RCC 7860 (cell line): Measurements from ENCODE around the gene RUNX1.

ENCODE experiments used
- DNase-seq: peaks from one replicate; pipeline ENCODE4 v3.0.0-alpha.2; 2015; ENCODE audit warnings: low spot score
- FAIRE-seq: peaks from 2 replicates; lab custom pipeline; 2012; peaks lifted over from hg19 to GRCh38; lab: Jason Lieb, UNC

RUNX1 gene

DNA sequence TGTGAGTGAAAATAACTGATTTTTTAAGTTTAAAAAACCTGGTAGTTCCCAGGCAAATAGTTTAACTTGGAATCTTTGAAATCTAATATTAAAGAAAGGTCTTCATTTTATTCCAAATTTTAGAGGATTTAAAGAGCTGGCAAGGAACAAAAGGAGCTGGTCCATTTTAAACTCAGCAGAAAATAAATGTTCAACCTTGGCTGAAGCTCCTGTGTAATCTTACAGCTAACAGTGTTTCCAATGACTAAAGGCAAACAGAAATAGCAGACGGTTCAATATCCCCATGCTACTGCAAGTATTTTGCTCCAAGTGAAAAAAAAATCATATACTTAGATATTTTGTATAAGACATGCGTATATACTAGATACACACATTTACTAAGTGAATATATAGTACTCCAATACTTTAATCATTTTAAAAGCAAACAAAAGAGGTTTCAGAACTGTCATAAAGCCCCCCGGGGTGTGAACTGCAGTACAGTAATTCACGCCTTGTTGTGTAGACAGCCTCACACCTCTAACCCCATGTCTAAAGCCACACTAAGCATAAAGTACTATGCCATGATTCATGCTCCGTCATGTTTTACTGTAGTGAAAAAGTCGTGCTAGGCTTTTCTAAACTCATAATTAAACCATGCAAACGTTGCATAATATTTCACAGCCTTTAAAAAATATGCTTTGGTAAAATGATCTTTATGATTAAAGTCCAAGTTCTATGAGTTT, 248.1 kb downstream of the RUNX1 start:
- FAIRE-seq (no peak), DNase-seq (no peak)

DNA sequence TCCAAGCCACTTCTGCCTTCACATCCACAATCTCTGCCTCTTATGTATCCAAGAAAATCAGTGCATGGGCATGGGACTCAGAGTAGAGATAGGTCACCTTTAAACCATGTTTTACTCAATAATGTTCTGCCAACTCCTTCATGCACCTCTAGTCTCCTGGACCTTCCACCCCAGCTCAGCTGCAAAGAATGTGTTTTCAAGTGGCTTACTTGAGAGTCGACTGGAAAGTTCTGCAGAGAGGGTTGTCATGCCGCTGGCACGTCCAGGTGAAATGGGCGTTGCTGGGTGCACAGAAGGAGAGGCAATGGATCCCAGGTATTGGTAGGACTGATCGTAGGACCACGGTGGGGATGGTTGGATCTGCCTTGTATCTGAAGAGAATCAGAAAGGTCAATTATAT, 250.0 kb downstream of the RUNX1 start:
- no peak for FAIRE-seq
- DNase-seq = no peak

DNA sequence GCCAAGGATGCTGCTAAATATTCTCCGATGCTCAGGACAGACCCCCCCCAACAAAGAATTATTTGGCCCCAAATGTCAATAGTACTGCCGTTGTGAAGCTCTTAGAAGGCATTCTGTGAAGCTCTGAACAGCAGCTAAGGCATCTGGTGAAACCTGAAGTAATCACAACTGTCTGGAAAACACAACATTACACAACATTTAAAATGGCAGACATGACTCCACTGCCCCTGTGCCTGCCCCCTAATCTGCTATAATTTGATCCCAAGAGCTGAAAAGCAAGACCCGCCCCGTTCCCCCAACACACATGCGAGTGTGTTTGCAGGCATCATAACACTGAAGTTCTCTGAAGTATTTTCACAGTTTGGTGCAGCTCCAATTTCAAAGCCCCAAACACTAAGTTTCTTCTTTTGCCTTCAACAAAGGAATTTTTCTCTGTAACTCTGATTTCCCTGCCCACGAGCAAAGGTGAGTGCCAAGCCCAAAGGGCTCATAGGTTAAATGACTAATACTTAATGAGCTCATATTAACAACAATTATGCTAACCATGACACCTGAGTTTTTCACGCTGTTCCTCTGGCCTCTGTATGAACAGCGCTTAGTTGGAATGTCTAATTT, 251.1 kb downstream of the RUNX1 start:
- FAIRE-seq (no peak), DNase-seq (no peak)

DNA sequence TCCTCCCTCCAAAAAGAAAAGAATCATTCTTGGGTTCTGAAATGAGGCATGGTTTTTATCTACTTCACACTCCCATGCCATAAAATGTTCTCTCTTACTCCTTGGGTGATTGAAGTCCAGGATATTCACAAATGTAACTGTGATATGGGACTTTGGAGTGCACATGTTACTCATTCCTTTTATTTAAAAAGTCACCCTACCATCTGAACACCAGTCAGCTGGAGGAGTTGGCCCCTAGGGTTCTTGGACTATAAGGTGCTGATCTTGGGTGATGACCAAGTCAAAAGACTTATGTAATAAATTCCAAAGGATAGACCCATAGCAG, 251.9 kb downstream of the RUNX1 start:
- FAIRE-seq (no peak), DNase-seq (no peak)

DNA sequence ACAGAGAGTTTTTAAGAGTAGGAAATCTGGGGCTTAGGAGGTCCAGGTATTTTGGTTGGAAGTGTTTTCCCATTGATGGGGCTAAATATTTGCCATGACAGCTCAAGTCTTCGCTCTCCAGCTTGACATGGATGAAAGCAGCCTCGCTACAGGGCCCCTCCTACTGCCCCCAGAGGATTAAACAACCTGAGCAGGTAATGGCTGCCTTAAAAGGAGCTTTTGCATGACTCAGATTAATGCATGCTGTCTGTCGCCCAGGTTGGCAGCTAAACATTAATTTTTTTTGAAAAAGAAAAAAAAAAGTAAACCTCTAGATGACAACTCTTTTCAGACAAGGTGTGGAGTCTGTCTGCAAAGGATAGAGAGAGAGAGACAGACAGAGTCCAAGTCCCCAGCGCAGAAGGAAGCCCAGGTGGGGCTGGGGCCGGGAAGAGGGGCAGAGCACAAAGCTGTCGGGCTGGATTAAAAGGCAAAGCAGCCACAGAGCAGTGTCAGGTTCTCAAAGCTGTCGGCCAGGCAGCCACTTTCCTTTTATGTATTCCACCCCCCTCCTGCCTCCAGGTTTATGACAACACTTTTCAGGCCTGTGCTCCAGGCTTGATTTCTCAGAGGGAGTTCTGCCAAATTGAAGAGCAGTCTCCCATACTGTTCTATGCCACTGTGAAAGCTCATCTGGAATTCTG, 252.4 kb downstream of the RUNX1 start:
- DNase-seq (no peak), FAIRE-seq (no peak)

DNA sequence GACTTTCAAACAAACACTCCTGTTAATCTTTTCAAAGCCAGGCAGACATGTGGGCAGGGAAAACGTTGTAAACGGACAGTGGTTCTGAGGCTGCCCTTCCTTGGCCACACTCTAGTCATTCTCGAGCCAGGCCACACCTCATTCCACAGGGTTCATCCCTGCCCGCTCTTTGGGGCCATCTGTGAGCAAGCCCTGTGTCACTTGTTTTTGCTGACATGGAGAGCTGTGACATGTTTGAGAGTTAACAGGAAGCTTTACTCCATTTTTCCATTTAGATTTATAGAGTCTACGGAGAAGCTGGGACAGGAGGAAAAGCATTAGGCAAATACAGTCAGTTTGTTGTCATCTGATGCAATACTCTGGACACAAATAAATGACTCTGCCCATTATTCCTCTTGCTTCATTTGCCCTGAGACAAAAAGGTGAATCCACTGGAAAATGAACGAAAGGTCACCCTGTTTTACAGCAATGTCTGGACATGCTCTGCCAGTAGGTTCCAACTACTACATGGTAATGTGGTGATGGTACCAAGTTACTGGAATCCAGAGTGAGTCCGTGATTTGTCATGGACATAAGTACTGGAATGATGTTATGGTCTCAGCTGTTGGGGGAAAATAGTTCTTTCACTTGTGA, 253.4 kb downstream of the RUNX1 start:
- DNase-seq = peak; percentile 87
- FAIRE-seq = peak; percentile 88

DNA sequence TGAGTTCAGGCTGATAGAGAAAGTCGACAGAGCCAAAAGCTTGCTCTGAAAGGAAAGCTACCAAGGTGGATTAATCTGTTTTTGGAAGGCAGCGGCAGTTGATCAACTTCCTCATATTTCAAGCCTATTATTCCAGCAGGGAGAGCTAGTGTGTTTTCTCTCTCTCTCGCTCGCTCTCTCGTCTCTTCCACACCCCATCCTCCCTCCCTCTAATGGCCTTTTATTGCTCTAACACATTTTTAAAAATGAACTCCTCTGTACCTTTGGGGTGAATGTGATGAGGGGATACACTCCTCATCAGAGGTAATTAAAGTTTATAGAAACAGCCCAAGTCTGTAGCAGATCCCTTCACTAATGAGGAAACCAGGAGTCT, 253.9 kb downstream of the RUNX1 start:
- DNase-seq = peak; percentile 15

DNA sequence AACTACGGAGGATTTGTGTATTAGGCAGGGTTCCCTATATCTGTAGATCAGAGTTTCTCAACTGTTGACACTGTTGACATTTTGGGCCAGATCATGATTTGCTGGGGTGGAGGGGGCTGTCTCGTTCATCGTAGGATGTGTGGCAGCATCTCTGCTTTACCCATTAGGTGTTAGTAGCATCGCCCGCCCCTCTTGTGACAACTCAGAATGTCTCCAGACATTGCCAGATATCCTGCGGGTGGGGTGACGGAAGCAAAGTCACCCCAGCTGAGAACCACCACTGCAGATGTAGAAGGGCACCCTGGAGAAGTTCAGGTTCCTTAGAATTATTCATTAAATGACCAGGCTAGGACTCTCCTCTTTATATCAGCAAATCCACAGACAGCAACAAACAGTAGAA, 254.4 kb downstream of the RUNX1 start:
- no peak for FAIRE-seq

More for the DNA sequence above, 253.9 kb downstream of the RUNX1 start:
- FAIRE-seq = no peak

DNA sequence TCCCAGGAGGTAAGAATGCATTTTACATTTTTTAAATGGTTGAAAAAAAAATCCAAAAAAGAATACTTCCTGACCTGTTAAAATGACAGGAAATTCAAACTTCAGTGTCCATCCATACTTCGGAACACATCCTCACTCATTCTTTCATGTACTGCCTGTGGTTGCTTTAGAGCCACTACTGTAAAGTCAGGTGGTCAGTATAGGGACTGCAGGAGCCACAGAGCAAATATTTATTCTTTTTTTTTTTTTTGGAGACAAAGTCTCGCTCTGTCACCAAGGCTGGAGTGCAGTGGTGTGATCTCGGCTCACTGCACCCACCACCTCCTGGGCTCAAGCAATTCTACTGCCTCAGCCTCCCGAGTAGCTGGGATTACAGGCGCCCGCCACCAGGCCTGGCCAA, 255.6 kb downstream of the RUNX1 start:
- FAIRE-seq = no peak
- DNase-seq = no peak

More for the DNA sequence above, 254.4 kb downstream of the RUNX1 start:
- DNase-seq = no peak

DNA sequence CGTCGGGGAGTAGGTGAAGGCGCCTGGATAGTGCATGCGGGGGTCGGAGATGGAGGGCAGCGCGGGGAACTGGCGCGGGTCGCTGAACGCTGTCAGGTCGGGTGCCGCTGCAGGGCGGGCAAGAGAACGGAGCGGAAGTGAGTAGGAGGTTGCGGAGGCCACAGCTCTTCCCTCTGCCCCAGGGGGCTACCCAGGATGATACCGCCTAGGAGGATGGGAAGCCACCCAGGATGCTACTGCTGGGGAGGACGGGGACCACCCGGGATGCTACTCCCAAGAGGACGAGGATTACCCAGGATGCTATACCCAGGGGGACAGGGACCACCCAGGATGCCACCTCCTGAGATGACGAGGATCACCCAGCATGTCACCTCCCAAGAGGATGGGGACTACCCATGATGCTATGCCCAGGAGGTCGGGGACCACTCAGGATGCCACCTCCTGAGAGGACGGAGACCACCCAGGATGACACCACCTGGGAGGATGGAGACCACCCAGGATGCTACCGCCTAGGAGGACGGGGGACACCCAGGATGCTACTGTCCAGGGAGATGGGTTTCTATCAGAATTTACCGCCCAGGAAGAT, 256.5 kb downstream of the RUNX1 start:
- no peak for FAIRE-seq

DNA sequence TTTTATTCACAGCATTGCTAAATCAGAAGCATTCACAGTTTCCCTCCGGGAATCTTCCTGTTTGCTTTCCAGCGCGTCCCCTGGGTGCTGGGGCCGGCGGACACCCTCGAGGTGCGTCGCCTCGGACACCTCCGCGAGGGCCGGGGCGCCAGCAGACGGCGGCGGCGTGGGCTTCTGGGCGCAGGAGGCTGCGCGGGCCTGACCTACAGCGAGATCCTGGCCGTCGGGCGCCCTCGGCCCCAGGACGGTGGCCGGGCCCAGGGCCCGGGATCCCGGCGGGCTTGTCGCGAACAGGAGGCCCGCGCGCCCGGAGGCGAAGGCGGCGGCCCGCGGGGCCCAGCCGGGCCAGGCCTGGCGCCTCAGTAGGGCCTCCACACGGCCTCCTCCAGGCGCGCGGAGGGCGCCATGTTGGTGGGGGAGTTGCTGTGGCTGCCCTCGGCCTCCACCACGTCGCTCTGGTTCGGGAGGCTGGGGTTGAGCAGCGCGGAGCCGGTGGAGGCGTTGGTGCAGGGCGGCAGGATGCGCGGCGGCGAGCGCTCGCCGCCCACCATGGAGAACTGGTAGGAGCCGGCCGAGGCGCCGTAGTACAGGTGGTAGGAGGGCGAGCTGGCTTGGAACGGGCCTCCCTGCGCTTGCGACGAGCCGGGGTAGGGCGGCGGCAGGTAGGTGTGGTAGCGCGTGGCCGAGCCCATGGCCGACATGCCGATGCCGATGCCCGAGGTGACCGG, 257.2 kb downstream of the RUNX1 start:
- no peak for DNase-seq
- no peak for FAIRE-seq

More for the DNA sequence above, 256.5 kb downstream of the RUNX1 start:
- DNase-seq = no peak

DNA sequence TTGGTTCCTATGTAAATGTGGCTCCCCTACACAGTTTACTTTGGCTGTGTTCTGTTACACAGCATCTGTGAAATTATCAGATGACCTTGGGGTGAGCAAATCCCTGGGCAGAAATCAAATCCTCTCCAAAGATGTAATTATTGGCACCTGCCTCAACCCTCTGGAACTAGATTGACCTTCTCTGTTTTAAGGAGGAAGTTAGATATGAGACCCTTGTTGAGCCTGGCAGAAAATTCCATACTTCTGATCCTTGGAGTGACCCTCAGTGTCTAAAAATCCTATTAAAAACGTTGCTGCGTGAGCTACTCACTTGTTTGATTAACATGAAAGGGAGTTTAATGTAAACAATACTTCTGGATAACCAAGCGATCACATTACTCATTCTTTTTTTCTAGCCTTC, 258.3 kb downstream of the RUNX1 start:
- FAIRE-seq = no peak
- DNase-seq = no peak

DNA sequence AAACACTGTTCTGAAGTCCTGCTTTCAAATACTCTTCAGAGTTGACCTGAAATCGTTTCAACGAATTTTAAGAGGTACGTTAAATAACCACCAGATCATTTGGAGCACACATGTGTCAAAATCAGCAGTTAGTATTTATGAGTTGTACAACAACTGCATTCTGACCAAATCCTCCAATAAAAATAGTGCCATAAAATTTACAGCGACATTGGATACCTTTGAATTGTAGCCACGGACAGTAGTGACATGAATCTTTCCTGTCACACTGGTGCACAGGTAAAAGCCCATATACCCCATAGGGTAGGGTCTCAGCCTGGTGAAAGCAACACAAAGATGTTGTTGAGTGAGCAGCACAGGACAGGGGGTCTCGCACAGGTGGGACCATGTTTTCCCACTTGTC, 258.8 kb downstream of the RUNX1 start:
- FAIRE-seq (no peak), DNase-seq (no peak)

DNA sequence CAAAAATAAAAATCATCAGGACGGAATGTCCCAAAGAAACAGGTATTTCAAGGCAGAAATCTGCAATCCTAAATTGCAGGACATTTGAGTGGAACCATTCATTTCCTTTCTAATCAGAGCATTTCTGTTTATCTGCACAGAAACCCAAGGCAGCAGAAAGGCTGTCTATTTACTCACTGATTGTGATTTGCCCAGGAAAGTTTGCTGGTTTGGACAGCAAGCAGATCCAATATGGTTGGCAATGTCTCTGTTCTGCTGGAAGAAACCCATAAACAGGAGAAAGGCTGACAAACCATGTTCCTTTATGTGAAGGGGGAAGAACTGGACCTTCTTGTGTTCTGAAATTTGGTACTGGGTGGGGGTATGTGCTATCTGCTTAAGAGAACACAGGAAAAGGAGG, 260.2 kb downstream of the RUNX1 start:
- FAIRE-seq = no peak

DNA sequence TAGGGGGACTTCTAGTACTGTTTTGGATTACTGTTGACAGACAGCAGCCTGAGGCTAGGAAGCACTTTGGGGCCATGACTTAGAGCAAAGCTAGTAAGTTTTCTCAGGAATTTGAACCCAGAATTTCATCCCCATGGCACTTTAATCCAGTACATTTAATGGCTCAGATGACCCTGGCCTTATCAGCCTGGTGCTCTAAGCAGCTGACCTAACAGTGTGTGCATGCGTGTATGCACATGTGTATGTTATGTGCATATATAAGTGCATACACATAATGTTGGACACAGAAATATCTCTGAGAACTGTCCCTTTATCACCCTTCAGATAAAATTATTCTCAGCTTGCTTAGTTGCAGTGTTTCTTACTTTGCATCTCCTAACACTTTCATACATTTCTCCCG, 265.3 kb downstream of the RUNX1 start:
- FAIRE-seq = no peak

More for the DNA sequence above, 260.2 kb downstream of the RUNX1 start:
- no peak for DNase-seq

DNA sequence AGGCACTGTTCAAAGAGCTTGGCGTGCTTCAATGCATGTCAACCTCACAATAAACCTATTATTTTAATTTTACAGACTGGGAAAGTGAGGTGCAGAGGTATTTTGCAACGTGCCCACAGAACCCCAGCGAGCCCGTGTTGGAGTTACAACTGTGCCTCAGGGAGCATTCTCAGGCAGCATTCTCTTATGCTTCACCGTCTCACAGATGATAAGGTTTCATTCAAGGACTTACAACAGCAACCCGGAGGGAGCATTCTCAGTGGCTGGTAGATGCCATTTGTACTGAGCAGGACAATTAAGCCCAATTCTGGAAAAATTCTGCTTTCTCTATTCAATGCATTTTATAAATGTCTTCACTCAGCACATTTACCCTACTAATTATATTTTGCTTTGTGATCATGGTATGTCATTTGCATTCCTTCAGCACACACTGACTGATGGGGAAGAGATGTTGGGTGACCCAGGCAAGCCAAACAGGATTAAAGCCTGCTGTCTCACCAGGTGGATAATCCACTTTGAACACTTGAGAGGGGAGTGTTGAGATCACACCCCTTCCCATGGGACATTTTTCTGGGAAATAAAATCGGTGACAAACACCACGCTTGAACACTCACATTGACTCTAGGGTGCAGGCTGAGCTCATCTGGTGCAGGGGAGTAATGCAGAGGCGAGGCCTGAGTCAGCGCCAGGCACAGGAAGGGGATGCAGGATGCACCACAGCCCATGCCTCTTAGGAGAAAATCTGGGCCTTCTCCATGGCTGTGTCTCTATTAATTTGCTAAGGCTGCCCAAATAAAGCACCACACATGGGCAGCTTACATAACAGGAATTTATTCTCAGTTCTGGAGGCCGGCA, 266.4 kb downstream of the RUNX1 start:
- DNase-seq = peak; percentile 30
- FAIRE-seq = no peak

More for the DNA sequence above, 265.3 kb downstream of the RUNX1 start:
- DNase-seq = no peak

DNA sequence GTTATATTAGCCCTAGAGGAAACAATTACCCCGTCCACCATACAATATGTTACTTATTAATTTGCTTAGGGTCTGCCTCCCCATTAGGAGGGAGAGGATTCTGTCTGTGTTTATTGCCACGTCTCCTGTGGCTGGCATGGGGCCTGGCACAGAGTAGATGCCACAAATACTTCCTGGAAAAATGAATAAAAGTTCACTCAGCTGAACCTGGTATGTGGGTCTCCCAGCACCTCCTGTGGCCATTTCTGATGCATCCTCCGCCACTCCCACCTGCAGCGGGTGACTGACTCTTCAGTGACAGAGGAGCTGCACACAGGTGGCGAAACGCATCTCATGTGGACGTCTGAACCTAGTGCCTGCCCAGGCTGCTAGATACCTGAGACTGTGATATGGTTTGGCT, 267.6 kb downstream of the RUNX1 start:
- FAIRE-seq (no peak), DNase-seq (no peak)

DNA sequence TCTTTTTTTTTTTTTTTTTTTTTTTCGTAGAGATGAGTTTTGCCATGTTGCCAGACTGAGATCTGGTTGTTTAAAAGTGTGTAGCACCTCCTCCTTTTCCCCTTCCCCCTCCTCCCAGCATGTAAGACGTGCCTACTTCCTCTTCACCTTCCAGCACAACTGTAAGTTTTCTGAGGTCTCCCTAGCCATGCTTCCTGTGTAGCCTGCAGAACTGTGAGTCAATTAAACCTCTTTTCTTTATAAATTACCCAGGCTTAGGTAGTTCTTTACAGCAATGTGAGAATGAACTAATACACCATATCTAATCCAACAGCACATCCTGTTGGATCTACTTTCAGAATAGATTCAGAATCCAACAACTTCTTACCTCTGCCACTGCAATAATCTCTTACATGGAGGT, 269.2 kb downstream of the RUNX1 start:
- DNase-seq (no peak), FAIRE-seq (no peak)

DNA sequence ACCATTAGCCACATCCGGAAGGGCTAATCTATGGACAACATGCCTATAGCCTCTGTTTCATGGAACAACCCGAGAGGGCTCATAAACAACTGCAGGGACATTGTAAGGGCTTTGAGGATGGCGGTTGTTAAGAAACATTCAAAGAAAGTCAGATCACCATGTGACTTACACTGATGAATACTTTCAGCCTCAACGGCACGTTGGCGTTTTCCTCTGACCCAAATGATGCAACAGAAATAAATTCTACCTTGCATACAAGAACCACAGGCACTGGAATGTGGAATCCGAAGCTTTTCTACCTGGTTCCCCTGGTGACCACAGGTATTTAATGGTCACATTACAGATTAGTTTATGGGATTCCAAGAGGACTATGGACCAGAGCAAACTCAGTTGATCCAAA, 273.3 kb downstream of the RUNX1 start:
- no peak for FAIRE-seq
- DNase-seq = peak; percentile 38

DNA sequence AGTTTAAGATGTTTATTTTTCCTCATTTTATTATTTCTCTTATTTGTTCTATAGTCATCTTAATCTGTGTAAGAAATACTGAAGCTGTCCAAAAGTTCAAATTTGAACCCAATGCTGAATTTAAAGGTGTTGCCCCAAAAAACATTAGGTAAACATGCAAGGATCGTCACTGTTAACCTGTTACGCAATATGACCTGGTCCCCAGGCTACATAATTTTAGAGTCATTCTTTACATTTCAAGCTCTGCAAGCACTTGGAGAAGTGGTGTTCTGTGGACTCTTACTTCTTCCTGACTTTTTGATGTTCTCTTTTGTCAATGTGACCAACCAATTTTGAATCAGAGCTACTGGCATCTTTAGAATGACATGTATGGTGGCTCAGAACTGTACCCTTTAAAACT, 274.4 kb downstream of the RUNX1 start:
- FAIRE-seq = no peak

More for the DNA sequence above, 274.4 kb downstream of the RUNX1 start:
- no peak for DNase-seq
